Subcutaneous adipose tissue (tissue), 4 donors: ENCODE results near the gene CD38. TPM values are rescaled to one million over a fixed set of nuclear protein-coding genes. Genes with fewer than 3 reads are reported as not detected.

Experiments
- CTCF ChIP-seq: fragments of 450-650 bp; IDR thresholded peaks from one replicate; pipeline ENCODE4 v1.5.1; 2016; ENCODE audit warnings: low read depth, mild to moderate bottlenecking, control low read depth, antibody characterized with exemption, moderate library complexity
- total RNA-seq, 4 donors: library from RNA; depleted of rRNA; stranded (reverse); fragments of >200 nt; gene quantifications; one replicate each; pipeline ENCODE4 v1.1.0, GENCODE V29; 2016

CD38 gene
- total RNA-seq, result 10 to 100 TPM; 10.2 to 42.1 (median 15.4) TPM

DNA sequence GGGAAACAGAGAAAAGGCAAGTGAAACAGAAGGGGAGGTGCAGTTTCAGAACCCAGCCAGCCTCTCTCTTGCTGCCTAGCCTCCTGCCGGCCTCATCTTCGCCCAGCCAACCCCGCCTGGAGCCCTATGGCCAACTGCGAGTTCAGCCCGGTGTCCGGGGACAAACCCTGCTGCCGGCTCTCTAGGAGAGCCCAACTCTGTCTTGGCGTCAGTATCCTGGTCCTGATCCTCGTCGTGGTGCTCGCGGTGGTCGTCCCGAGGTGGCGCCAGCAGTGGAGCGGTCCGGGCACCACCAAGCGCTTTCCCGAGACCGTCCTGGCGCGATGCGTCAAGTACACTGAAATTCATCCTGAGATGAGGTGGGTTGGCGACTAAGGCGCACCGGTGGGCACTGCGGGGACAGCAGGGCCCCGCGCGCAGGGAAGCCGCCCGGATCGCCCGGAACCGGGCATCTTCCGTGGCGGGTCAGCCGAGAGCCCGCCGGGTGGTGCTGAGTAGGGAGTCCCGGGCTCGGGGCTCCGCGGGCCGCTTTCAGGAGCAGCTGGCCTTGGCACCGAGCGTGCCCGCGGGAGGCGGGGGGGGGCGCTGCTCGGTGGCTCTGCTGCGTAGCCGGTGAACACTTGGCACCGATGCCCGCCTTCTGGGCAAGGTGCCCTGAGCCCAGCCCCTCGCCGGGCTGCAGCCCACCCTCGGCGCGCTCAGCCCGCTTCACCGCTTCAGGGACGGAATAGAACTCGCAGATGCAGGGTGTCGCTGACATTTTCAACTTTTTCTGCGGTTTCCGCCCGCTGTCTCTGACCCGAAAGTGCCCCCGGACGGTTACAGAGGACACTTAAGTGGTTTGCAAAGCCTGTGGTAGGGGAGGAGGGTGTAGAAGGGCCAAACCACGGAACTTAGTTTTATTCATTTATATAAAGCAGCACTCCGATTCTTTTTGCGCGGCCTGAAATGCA lies at the start of gene CD38:
TSS of gene CD38 (plus strand) at position 40 of the 953 bp plus-strand sequence. CDS start at position 127, 87 bp downstream.
- no peak for TF ChIP-seq CTCF

GRCh38 chr4:15729910-15730533 lies 48.1 kb upstream of the CD38 start:
- TF ChIP-seq CTCF, result no peak

GRCh38 chr4:15735536-15735935 lies 42.6 kb upstream of the CD38 start:
- no peak for TF ChIP-seq CTCF

- TF ChIP-seq CTCF, result no peak
Measured at GRCh38 chr4:15736514-15737050, 41.5 kb upstream of the CD38 start.

GRCh38 chr4:15737255-15737654 lies 40.9 kb upstream of the CD38 start:
- no peak for TF ChIP-seq CTCF

GRCh38 chr4:15738877-15739276 lies 39.3 kb upstream of the CD38 start:
- TF ChIP-seq CTCF, result no peak
